ENCODE results near the gene DENND6A.
A peak's percentile ranks its signal among the peaks of the same experiment; 100 is the strongest.

DENND6A gene

DNA sequence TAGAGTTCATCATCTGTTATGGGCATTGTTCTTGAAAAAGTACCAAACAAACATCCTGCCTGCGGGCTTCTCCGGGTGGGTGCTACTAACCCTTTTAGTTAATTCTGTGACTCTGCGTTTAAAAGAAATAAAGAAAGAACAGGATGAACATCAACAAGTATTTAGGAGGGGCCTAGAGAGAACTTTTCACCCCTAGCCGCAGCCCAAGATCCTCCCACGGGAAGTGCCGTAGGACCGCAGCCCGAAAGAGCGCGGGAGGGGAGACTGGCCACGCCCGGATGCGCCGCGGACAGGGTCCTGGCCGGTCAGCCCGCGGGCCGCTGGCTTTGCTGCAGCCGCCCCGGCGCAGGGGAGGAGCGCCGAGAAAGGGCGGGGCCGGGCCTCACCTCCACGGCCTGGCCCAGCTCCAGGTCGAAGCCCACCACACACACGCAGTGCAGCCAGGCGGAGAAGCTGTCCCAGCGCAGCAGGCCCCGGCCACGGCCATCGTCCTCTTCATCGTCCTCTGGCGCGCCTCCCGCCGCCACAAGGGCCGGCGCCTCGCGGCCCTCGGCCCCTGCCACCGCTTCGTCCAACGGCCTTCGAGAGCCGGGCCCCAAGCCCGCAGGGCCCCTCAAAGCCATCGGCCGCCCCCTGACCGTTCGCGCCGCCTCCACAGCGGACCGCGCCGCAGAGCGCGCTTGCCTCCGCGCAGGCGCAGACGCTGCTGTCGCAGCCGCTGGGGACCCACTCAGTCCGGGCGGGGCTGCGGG lies at the start of gene DENND6A:
Gene DENND6A, minus strand, starts transcription at position 682 of the 752 bp plus-strand sequence. Its CDS starts 59 bp downstream, at position 623.
- in situ Hi-C loops (cut with HindIII; ENCODE audit: low pct_unique_long_range_greater_than_20kb, low sequenced_read_pairs): no loop called here
- no peak for TF ChIP-seq JUND (IDR thresholded peaks at IDR 0.05; ENCODE audit: low read depth)
- DNase-seq (ENCODE audit: low read depth in 1 of 2, low spot score in 1 of 2): peak; percentile 79 to 84

- DNase-seq (ENCODE audit: low read depth in 1 of 2, low spot score in 1 of 2): no peak
- in situ Hi-C loops (cut with HindIII; ENCODE audit: low pct_unique_long_range_greater_than_20kb, low sequenced_read_pairs): no loop called here
- TF ChIP-seq JUND (IDR thresholded peaks at IDR 0.05; ENCODE audit: low read depth): no peak
These were observed 47.1 kb upstream of the DENND6A start for GRCh38 chr3:57740027-57740426.

DNA sequence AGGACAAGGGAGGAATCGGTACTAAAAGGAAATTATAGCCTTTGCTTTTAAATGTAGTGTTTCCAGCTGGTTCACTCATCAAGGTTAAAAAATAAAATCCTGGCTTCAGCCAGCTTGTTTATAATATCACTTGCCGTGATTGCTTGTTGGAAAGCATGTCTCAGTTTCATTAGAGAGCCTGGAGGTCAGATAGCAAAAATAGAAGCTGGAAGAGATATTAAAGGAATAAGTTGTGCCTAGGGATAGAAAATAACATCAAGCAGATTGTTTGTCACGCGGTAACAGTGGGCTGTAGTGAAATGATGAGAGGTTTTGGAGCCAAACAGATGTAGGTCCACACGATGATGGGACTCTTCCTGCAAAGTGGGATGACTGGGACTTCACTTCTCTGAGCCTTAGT lies 45.5 kb upstream of the DENND6A start:
- in situ Hi-C loops (cut with HindIII; ENCODE audit: low pct_unique_long_range_greater_than_20kb, low sequenced_read_pairs): no loop called here

DNA sequence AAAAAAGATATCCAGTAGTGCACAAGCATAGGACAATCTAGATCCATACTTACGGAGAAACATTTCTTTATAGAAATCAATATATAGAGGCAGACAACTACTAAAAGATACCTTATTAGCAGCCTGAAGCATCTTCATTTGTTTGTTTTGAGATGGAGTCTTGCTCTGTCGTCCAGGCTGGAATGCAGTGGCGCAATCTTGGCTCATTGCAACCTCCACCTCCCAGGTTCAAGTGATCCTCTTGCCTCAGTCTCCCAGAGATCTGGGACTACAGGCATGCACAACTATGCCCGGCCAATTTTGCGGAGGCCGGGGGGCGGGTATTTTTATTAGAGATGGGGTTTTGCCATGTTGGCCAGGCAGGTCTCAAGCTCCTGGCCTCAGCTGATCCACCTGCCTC lies 45.0 kb upstream of the DENND6A start:
- TF ChIP-seq JUND (IDR thresholded peaks at IDR 0.05; ENCODE audit: low read depth): no peak
- in situ Hi-C loops (cut with HindIII; ENCODE audit: low pct_unique_long_range_greater_than_20kb, low sequenced_read_pairs): no loop called here
- no peak for DNase-seq (ENCODE audit: low read depth in 1 of 2, low spot score in 1 of 2)

More for the DNA sequence above, 45.5 kb upstream of the DENND6A start:
- no peak for TF ChIP-seq JUND (IDR thresholded peaks at IDR 0.05; ENCODE audit: low read depth)
- no peak for DNase-seq (ENCODE audit: low read depth in 1 of 2, low spot score in 1 of 2)

GRCh38 chr3:57735405-57735804 lies 42.5 kb upstream of the DENND6A start:
- TF ChIP-seq JUND (IDR thresholded peaks at IDR 0.05; ENCODE audit: low read depth): no peak
- no peak for DNase-seq (ENCODE audit: low read depth in 1 of 2, low spot score in 1 of 2)
- in situ Hi-C loops (cut with HindIII; ENCODE audit: low pct_unique_long_range_greater_than_20kb, low sequenced_read_pairs): no loop called here

- TF ChIP-seq JUND (IDR thresholded peaks at IDR 0.05; ENCODE audit: low read depth): no peak
- no peak for DNase-seq (ENCODE audit: low read depth in 1 of 2, low spot score in 1 of 2)
- in situ Hi-C loops (cut with HindIII; ENCODE audit: low pct_unique_long_range_greater_than_20kb, low sequenced_read_pairs): no loop called here
These were observed 40.9 kb upstream of the DENND6A start for GRCh38 chr3:57733790-57734189.

DNA sequence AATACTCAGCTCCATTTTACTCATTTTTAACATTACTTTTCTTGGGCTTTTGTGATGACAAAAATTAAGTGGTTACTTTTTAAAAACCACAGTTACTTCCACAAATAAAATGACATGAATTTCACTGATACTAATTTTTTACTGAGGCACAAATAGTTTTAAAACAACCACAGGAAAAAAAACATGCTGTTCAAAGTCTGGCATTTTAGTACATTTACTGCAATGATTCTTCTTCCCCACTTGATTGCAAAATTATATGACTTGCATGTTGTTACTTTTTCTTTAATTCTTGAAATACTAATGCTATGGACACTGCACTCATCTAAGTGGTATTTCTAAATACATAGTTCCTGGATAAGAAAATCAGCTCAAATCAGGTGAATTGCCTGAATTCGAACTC lies 38.4 kb upstream of the DENND6A start:
- no peak for TF ChIP-seq JUND (IDR thresholded peaks at IDR 0.05; ENCODE audit: low read depth)
- in situ Hi-C loops (cut with HindIII; ENCODE audit: low pct_unique_long_range_greater_than_20kb, low sequenced_read_pairs): no loop called here

DNA sequence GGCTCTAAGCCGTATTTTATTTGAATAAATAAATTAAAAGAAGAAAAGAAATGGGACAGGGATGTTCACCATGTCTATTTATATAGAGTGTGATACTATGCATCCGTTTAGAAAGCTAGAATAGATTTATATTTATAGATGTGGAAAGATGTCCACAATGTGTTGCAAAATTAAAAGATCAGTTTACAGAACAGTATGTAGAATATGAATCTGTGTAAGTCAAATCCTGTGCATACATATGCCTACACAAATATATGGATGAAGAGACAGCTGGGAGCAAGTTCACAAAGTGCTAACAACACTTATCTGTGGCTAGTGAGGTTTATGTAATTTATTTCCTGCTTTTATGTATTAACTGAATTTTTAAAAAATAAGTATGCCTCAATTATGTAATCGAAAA lies 37.8 kb upstream of the DENND6A start:
- no peak for TF ChIP-seq JUND (IDR thresholded peaks at IDR 0.05; ENCODE audit: low read depth)
- DNase-seq (ENCODE audit: low read depth in 1 of 2, low spot score in 1 of 2): no peak
- in situ Hi-C loops (cut with HindIII; ENCODE audit: low pct_unique_long_range_greater_than_20kb, low sequenced_read_pairs): no loop called here

More for the DNA sequence above, 38.4 kb upstream of the DENND6A start:
- DNase-seq (ENCODE audit: low read depth in 1 of 2, low spot score in 1 of 2): no peak

GRCh38 chr3:57729334-57730045 lies 36.6 kb upstream of the DENND6A start:
- no peak for DNase-seq (ENCODE audit: low read depth in 1 of 2, low spot score in 1 of 2)
- in situ Hi-C loops (cut with HindIII; ENCODE audit: low pct_unique_long_range_greater_than_20kb, low sequenced_read_pairs): no loop called here
- no peak for TF ChIP-seq JUND (IDR thresholded peaks at IDR 0.05; ENCODE audit: low read depth)

GRCh38 chr3:57727106-57727505 lies 34.2 kb upstream of the DENND6A start:
- no peak for TF ChIP-seq JUND (IDR thresholded peaks at IDR 0.05; ENCODE audit: low read depth)
- no peak for DNase-seq (ENCODE audit: low read depth in 1 of 2, low spot score in 1 of 2)
- in situ Hi-C loops (cut with HindIII; ENCODE audit: low pct_unique_long_range_greater_than_20kb, low sequenced_read_pairs): no loop called here

DNA sequence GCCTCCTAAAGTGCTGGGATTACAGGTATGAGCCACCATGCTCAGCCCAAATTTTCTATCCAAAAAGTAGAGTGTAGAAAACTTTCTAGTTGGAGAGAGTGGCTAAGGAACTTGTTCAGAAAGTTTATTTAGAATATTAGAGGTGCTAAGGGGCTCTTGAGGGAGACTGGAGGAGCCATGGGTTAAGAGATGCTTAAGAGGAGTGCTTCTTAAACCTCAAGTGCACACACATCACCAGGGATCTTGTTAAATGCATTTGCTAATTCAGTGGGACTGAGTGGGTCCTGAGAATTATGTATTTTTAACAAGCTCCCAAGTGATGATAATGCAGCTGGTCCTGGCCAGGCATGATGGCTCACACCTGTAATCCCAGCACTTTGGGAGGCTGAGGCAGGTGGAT lies 33.5 kb upstream of the DENND6A start:
- in situ Hi-C loops (cut with HindIII; ENCODE audit: low pct_unique_long_range_greater_than_20kb, low sequenced_read_pairs): no loop called here
- TF ChIP-seq JUND (IDR thresholded peaks at IDR 0.05; ENCODE audit: low read depth): no peak
- no peak for DNase-seq (ENCODE audit: low read depth in 1 of 2, low spot score in 1 of 2)

- no peak for TF ChIP-seq JUND (IDR thresholded peaks at IDR 0.05; ENCODE audit: low read depth)
- DNase-seq (ENCODE audit: low read depth in 1 of 2, low spot score in 1 of 2): no peak
- in situ Hi-C loops (cut with HindIII; ENCODE audit: low pct_unique_long_range_greater_than_20kb, low sequenced_read_pairs): no loop called here
These were observed 25.2 kb upstream of the DENND6A start for GRCh38 chr3:57718118-57718517.

DNA sequence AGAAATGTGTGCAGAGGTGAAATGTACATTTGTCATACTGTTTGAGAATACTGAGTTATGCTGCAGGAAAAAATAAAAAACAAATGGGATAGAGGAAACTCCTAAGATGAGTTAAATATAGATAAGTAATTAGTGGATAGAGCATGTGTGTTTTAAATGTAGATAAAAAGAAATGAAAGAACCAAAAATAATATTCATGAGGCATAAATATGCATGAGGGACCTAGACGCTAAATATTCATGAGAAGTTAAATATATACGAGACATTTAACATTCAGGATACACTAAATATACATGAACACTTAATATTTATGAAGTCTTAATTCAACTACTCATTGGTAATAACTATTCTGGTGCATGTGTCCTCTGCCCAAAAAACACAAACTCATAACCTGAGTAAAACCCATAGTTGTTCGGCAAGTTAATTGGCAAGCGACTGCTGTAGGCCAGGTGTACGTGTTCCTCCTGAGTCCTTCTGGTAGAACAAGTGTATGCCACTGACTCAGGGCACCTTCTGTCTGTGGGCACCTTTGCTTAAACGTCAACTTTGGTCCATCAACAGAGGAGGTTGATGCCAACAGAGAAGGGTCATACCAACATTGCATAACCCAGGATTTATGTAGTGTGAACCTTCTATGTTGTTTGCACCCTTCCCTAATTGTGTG lies 24.5 kb upstream of the DENND6A start:
- TF ChIP-seq JUND (IDR thresholded peaks at IDR 0.05; ENCODE audit: low read depth): no peak
- no peak for DNase-seq (ENCODE audit: low read depth in 1 of 2, low spot score in 1 of 2)
- in situ Hi-C loops (cut with HindIII; ENCODE audit: low pct_unique_long_range_greater_than_20kb, low sequenced_read_pairs): no loop called here

Data from T47D (cell line).